Activated T-helper 1 cell treated with anti-CD3 and anti-CD28 coated beads, Interleukin-12 subunit alpha, Interleukin-12 subunit beta, Interleukin-2, Interleukin-4 antibody, amounts not matched to agents 30 ng/mL and 10 ng/mL and 1 ng/mL, durations not matched to agents 14 hours and 24 hours and 36 hours (primary cell): Measurements from ENCODE around the gene TBC1D26. TPM values are rescaled to one million over a fixed set of nuclear protein-coding genes. Genes with fewer than 3 reads are reported as not detected.

Source experiments
- total RNA-seq: library from RNA; stranded (reverse); gene quantifications from 2 replicates; pipeline ENCODE4 v1.2.3, GENCODE V29; 2022

Gene TBC1D26
- total RNA-seq, 1 donor from 2014 or later: not detected

Other genes starting within 250 kb of the TBC1D26 start
- 8.9 and 10.8 TPM in 2 replicates for gene TVP23C, start 168.8 kb upstream of the TBC1D26 start, total RNA-seq
- 1.0 and 1.5 TPM in 2 replicates for gene FBXW10B, start 112.6 kb upstream of the TBC1D26 start, total RNA-seq
- 15.9 and 16.7 TPM in 2 replicates for gene TRIM16, start 48.0 kb upstream of the TBC1D26 start, total RNA-seq
- 26.3 and 30.2 TPM in 2 replicates for gene ZNF286A, start 32.5 kb upstream of the TBC1D26 start, total RNA-seq
- 1.4 and 1.5 TPM in 2 replicates for gene ADORA2B, start 212.8 kb downstream of the TBC1D26 start, total RNA-seq